ENCODE data around the gene TTC23L.
"Not testable (repeated sequence)": the region's sequence is repeated elsewhere in the genome, so short reads cannot be mapped to it uniquely, and the experiment has no call there.

Gene TTC23L

GRCh38 chr5:34923256-34923655 lies 84.3 kb downstream of the TTC23L start:
- not testable (repeated sequence) for DNase-seq (ENCODE audit: low spot score)

GRCh38 chr5:34923694-34924461 lies 84.9 kb downstream of the TTC23L start:
- DNase-seq (ENCODE audit: low spot score): no peak

GRCh38 chr5:34924462-34924765 lies 85.5 kb downstream of the TTC23L start:
- DNase-seq (ENCODE audit: low spot score): no peak

GRCh38 chr5:34926318-34926888 lies 87.4 kb downstream of the TTC23L start:
- no peak for DNase-seq (ENCODE audit: low spot score)

- DNase-seq (ENCODE audit: low spot score): no peak
Observed at GRCh38 chr5:34927785-34928184, 88.8 kb downstream of the TTC23L start.

- DNase-seq (ENCODE audit: low spot score): no peak
Observed at GRCh38 chr5:34928267-34928666, 89.3 kb downstream of the TTC23L start.

GRCh38 chr5:34929134-34929719 lies 90.3 kb downstream of the TTC23L start, which contains the start of gene DNAJC21:
TSS of gene DNAJC21 (plus strand) at chr5:34929559. CDS start at chr5:34929820, 261 bp downstream.
- peak; percentile 98 for DNase-seq (ENCODE audit: low spot score)

GRCh38 chr5:34929720-34930461 lies 90.9 kb downstream of the TTC23L start:
- DNase-seq (ENCODE audit: low spot score): peak; percentile 80

- no peak for DNase-seq (ENCODE audit: low spot score)
Observed at GRCh38 chr5:34930462-34930844, 91.5 kb downstream of the TTC23L start.

GRCh38 chr5:34930870-34931269 lies 91.9 kb downstream of the TTC23L start:
- no peak for DNase-seq (ENCODE audit: low spot score)

GRCh38 chr5:34932947-34933346 lies 94.0 kb downstream of the TTC23L start:
- DNase-seq (ENCODE audit: low spot score): no peak

GRCh38 chr5:34941936-34942335 lies 103.0 kb downstream of the TTC23L start:
- DNase-seq (ENCODE audit: low spot score): no peak

GRCh38 chr5:34944044-34944443 lies 105.1 kb downstream of the TTC23L start:
- DNase-seq (ENCODE audit: low spot score): no peak

- DNase-seq (ENCODE audit: low spot score): no peak
Observed at GRCh38 chr5:34944460-34945047, 105.6 kb downstream of the TTC23L start.

All from SK-N-DZ (cell line).